ENCODE results near the gene FAM107B. TPM values are rescaled to one million over a fixed set of nuclear protein-coding genes. Genes with fewer than 3 reads are reported as not detected.

Gene FAM107B
- total RNA-seq, 6 donors from 2014 or later, result 44.0 to 136 (median 77.0) TPM

DNA sequence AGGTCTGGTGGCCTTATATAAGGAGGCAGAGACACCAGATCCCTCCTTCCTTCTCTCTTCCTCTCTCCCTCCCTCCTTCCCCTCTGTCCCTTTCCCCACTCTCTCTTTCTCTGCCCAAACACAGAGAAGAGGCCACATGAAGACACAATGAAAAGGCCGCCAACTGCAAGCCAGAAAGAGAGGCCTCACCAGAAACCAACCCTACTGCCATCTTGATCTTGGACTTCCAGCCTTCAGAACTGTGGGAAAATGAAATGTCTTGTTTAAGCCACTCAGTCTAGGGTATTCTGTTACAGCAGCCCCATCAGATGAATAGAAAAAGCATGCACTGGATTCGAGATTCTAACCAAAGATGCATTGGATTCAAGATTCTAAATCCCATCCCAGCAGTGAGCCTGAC lies 168.1 kb downstream of the FAM107B start:
- 98 to 100% methylated on average over 2 of the region's 2 CpGs for WGBS, 2 donors
- no peak overlapping the region for H3K4me3 ChIP-seq
- ATAC-seq (ENCODE audit: low FRiP score in 2 of 2) (no peak), DNase-seq (no peak)
- H3K9me3 ChIP-seq, result no peaks in the 10 kb centered on the region
- peaks cover 23 to 30% (median 26%) of the 10 kb centered on the region in 4 donors for H3K4me1 ChIP-seq
- H3K36me3 ChIP-seq, result no peaks in the 10 kb centered on the region
- H3K27ac ChIP-seq, result no peak overlapping the region
- no peak for TF ChIP-seq EP300 (IDR thresholded peaks at IDR 0.05)
- TF ChIP-seq POLR2AphosphoS5 (IDR thresholded peaks at IDR 0.05), result no peak
- TF ChIP-seq, protein P1, sequence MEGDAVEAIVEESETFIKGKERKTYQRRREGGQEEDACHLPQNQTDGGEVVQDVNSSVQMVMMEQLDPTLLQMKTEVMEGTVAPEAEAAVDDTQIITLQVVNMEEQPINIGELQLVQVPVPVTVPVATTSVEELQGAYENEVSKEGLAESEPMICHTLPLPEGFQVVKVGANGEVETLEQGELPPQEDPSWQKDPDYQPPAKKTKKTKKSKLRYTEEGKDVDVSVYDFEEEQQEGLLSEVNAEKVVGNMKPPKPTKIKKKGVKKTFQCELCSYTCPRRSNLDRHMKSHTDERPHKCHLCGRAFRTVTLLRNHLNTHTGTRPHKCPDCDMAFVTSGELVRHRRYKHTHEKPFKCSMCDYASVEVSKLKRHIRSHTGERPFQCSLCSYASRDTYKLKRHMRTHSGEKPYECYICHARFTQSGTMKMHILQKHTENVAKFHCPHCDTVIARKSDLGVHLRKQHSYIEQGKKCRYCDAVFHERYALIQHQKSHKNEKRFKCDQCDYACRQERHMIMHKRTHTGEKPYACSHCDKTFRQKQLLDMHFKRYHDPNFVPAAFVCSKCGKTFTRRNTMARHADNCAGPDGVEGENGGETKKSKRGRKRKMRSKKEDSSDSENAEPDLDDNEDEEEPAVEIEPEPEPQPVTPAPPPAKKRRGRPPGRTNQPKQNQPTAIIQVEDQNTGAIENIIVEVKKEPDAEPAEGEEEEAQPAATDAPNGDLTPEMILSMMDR (IDR thresholded peaks at IDR 0.05), result no peak
- TF ChIP-seq POLR2A (IDR thresholded peaks at IDR 0.05), result no peak
- no peaks in the 10 kb centered on the region for H3K27me3 ChIP-seq

DNA sequence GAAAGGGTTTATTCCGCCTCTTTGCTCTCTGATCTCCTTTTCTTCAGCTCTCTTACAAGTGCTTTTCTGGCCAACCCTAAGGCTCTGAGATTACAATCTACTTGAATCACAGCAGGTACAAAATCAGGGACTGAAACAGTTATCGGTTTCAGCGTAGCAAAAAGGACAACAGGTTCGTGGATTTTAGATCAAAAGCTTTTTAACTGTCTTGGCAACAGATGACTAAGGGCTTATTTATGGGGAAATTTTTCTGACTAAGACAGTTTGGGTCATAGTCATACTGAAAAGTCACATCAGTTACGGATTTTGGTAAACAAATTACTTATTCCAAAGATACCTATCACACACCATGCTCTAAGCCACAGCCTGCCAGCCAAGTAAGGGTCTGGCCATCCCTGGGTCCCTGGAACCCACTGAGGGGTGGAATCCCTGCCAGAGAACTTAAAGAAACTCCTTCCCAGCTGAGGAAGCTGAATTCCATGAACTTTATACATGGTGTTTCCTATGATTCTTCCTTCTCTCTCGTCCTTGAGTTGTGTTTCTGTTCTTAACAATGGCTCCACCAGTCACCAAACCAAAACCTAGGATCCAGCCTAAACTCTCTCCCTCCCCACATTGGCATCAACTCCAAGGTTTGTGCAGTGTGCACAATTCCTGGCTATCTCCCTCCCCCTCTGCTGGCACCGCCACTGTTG lies 169.3 kb downstream of the FAM107B start:
- 36 to 48% methylated on average over 6 to 7 of the region's 7 CpGs for WGBS, 2 donors
- H3K4me3 ChIP-seq, result peak overlapping the region in 3 of 4 donors; percentile 62 to 78 (median 68)
- TF ChIP-seq POLR2A (IDR thresholded peaks at IDR 0.05), result no peak
- no peak for TF ChIP-seq POLR2AphosphoS5 (IDR thresholded peaks at IDR 0.05)
- TF ChIP-seq EP300 (IDR thresholded peaks at IDR 0.05), result no peak
- H3K36me3 ChIP-seq, result peaks cover 0 to 6% (median 0%) of the 10 kb centered on the region in 4 donors
- peaks cover 29 to 37% (median 32%) of the 10 kb centered on the region in 4 donors for H3K4me1 ChIP-seq
- H3K9me3 ChIP-seq, result no peaks in the 10 kb centered on the region
- peak in 1 of 2 donors; percentile 11 for ATAC-seq (ENCODE audit: low FRiP score in 2 of 2)
- H3K27me3 ChIP-seq, result no peaks in the 10 kb centered on the region
- peak overlapping the region in 2 of 4 donors; percentile 85 to 87 for H3K27ac ChIP-seq
- DNase-seq, result no peak

DNA sequence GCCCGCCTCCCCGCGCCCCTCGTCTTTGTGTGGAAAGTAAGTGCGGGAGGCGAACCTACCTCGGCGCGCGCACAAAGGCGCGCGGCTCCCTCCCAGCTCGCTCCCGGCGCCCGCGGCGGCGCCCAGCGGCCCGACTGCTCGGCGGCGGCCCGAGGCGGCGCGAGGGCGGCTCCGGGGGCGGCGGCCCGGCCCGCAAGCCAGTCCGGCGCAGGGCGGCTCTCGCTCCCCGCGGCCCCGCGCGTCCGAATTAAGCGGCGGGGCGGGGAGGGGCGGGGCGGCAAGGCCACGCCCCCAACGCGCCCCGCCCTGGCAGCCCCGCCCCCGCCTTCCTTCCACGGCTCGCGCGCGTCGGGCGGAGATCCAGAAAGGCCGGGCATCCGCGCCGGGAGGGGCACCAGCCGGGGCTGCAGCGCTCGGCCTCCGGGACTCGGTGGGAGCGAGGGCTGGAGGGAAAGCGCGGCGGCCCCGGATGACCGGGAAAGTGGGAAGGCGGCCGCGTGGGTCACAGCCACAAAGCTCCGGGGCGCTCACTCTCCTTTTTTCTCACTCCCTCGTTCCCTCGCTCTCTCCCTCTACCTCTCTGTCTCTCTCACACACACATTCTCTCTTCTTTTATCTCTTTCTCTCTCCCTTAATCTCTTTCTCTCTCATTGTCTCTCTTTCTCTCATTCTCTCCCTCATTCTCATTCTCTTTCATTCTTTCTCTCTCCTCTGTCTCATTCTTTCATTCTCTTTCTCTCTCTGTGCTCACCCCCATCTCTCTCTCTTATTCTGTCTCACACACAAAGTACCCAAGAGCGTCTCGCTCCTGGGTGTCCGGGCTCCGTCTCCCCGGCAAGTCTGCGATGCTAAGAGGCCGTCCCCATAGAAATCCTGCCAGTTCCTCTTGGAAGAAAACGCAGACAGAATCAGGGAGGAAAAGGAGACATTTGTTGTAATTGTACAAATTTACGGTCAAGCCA lies 170.2 kb downstream of the FAM107B start:
- DNase-seq (peak; percentile 83 to 96), ATAC-seq (ENCODE audit: low FRiP score in 2 of 2) (peak; percentile 88 to 97)
- peaks cover 0 to 6% (median 0%) of the 10 kb centered on the region in 4 donors for H3K36me3 ChIP-seq
- peaks cover 29 to 37% (median 32%) of the 10 kb centered on the region in 4 donors for H3K4me1 ChIP-seq
- peak overlapping the region; percentile 55 to 78 (median 65) for H3K4me3 ChIP-seq
- H3K27ac ChIP-seq, result peak overlapping the region; percentile 54 to 87 (median 80)
- no peaks in the 10 kb centered on the region for H3K27me3 ChIP-seq
- no peaks in the 10 kb centered on the region for H3K9me3 ChIP-seq
- WGBS, 2 donors, result 3% methylated on average over 22 to 37 of the region's 94 CpGs
- TF ChIP-seq POLR2AphosphoS5 (IDR thresholded peaks at IDR 0.05), result peak; percentile 66 to 89
- peak in 1 of 4 donors; percentile 35 for TF ChIP-seq EP300 (IDR thresholded peaks at IDR 0.05)
- TF ChIP-seq, protein P1 (IDR thresholded peaks at IDR 0.05), result no peak
- peak in 3 of 4 donors; percentile 40 to 89 (median 74) for TF ChIP-seq POLR2A (IDR thresholded peaks at IDR 0.05)

DNA sequence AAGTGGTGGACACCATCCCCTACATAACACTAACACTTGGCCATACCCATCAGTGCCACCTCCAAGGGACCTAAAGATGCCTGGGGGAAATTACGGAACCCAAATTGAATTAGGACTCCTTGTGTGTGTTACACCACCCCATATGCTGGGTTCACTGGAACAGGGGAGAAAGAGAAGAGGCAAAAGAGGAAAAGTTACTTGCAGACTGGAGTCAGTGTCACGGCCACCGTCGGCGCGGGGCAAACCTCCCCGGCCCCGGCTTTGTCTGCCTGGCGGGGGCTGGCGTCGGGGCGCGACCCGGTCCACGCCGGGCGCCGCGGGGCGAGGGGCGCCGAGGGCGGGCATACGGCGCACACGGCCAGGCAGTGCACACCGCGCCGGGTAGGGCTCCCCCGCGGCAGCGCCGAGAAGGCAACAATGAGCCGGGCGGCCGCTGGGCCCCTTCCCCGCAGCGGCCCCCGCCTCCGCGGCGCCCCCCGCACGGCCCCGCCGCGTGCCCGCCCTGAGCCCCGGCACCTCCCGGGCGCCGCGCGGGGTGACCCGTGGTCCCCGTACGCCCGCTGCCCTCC lies 171.1 kb downstream of the FAM107B start:
- ATAC-seq (ENCODE audit: low FRiP score in 2 of 2) (peak in 1 of 2 donors; percentile 3), DNase-seq (peak in 1 of 2 donors; percentile 89)
- Histone ChIP-seq H3K4me3 (peak overlapping the region; percentile 27 to 78 (median 65)), H3K9me3 (no peaks in the 10 kb centered on the region), H3K36me3 (peaks cover 0 to 11% (median 2%) of the 10 kb centered on the region in 4 donors), H3K27ac (peak overlapping the region; percentile 54 to 87 (median 72)), H3K27me3 (no peaks in the 10 kb centered on the region), H3K4me1 (peaks cover 29 to 37% (median 32%) of the 10 kb centered on the region in 4 donors)
- 1% methylated on average over 32 of the region's 58 CpGs; no CpG with 5 or more reads in 1 of the 2 donors for WGBS, 2 donors
- TF ChIP-seq EP300 (IDR thresholded peaks at IDR 0.05) (no peak), POLR2AphosphoS5 (IDR thresholded peaks at IDR 0.05) (no peak), POLR2A (IDR thresholded peaks at IDR 0.05) (no peak)
- TF ChIP-seq, protein P1 (IDR thresholded peaks at IDR 0.05), result no peak
